Kasumi-1 (cell line): ENCODE measurements around the gene CDH11.

Source experiments
- DNase-seq, 2 experiments: peaks; one replicate each; lab custom pipeline; 2025; lab: John Stamatoyannopoulos, UW

Gene CDH11

DNA sequence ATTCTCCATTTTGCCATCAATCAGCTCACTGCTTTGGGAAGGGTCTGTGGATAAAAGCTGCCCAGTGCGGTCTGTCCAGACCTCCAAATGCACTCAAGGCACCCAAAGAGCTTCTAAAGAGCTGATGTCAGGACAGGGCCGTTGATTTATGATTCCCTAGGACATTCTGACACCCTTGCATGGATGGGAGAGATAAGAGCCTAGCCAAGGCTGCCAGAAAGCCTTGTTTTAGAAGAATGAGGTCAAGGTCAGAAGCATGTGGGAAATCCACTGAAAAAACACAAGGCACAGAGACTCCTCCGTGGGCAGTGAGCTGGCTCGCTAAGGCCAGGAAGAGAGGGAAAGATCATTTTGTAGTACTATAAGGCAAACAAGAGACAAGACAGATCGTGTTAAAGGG lies 214.0 kb downstream of the CDH11 start:
- no peak for DNase-seq

DNA sequence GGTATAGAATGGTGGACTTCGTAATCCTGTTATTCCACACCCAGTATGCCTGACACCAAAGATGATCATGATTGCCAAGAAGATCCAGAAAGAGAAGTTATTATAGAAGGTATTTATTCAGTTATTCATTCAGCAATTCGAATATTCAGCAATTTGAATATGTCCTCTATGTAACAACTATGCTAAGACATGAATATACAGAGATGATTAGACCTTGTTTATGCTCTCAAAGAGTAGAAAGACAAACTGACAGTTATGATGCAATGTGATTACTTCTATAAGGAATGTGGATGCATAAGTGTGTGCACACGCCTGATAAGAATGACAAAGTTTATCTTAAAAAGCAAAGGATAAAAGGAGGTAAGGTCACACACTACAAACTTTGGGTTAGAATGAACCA lies 218.1 kb downstream of the CDH11 start:
- DNase-seq: no peak

DNA sequence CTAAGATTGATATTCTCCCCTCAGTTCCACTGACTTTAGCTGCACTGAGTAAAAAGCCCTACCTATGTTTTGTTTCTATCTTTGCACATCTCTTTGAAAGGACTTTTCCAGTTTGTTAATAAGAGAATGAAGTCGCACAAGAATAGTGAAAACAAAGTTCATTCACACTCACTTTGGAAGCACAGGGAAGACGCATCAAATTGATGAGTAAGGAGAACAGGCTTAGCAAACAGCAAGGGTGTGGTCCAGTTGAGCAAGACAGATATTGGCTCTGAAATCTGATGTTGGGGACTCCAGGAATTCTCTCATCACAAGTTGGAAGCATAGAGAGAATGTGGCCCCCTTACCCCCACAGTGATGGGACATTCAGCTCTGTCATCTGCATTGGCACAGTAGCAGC lies 221.3 kb downstream of the CDH11 start:
- no peak for DNase-seq

DNA sequence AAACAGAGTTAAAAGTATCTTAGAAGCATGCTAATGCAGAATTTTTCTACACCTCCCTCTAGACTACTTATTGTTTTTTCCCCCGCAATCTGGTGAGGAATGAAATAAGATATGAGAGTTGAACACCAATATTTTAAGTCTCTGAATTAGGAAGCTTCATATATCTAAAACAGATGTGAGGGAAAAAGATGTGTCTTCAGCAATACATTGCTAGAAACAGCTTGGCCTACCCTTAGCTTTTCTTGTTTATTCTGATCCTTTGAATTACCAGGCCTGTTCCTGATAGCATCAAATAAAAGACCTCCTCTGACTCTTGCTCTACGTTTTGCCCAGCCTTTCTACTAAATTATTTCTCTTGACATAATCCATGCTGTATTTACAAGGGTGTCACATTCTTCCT lies 221.8 kb downstream of the CDH11 start:
- no peak for DNase-seq

DNA sequence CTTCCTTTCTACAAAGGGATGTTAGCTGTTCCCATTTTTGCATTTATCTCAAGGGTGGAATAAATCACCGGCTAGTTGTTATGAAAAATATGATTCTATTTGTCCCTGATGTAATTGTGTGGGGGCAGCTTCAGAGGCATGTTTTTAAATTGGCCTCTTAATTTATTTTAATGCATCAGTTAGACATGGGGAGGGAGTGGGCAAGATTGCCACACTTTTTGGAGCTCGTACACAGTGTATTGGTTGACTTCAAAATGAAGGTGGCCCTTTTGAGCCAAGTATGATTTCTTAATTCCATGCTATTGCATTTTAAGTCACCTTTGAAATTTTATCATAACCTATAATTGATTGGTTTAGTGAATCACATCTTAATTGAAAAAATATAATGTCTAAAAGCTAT lies 223.7 kb downstream of the CDH11 start:
- DNase-seq: no peak
